GM18858 (cell line): ENCODE data around the gene ANKRD50.
A peak's percentile ranks its signal among the peaks of the same experiment; 100 is the strongest.

Source experiments
- ATAC-seq: cut with Tn5 transposase; IDR thresholded peaks from one replicate; pipeline ENCODE4 v1.9.1; 2021; ENCODE audit not compliant: unreplicated experiment

ANKRD50 gene

DNA sequence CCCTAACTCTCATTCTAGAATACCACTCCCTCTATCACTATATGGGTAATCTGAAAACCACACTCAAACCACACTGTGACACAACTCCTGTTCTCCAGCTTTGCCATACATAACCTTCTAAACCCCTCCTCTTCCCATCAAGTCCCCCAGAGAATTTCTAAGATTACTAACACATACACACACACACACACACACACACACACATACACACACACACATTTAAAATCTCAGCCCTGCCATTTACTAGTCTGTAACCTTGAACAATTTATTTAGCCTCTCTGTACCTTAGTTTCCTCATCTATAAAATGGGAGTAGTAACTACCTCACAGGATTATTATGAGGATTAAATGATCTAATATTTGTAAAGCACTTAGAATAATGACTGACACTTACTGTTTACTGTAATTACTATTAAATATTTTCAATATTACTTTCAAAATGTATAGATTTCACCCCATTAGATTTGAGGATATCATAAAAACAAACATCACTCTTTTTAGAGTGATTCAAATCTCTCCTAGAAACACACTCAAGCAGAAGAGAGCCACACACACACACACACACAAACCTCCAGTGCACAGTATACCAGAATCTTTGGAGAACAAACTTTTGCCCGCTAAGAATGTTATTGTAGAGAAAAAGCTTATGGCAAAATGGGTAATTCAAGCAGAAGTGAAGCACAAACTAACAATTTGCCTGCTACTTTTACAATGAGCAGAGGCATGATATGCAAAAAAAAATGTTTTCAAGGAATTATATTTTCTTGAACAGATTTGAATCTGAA, 3.8 kb downstream of the ANKRD50 start:
- no peak for ATAC-seq

DNA sequence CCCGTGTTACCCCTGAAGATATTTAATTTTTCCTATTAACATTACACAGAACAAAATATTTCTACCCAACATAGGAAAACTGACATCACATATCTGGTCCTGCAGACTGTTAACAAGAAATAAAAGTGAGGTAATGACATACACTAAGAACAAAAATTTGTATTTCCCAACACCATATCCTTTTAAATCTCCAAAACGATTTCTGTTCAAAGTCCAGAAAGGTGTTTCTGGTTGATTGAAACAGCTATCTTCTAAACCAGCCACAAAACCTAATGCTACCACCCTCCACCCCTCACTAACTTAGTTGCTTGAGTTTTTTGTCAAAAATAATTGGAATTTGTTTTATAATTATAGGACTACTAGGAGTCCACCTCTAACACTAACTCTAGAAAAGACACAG, 7.1 kb downstream of the ANKRD50 start:
- ATAC-seq: no peak

DNA sequence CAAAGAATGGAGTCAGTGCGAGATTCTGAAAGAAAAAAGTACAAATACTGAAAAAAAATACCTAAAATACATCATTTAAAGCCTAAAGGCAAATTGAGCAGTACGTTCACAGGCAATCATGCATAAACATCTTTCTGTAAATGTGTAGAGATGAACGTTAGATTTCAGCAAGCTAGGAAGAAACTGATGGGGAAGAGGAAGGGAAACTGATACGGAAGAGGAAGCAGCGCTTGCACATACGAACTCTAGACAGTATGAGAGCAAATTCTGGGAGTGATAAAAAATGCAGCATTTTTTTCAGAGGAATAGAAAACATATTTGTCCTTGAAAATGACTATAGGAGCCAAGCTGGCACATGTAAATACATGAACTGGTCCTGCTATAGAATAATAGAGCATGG, 9.4 kb downstream of the ANKRD50 start:
- ATAC-seq: peak; percentile 55

DNA sequence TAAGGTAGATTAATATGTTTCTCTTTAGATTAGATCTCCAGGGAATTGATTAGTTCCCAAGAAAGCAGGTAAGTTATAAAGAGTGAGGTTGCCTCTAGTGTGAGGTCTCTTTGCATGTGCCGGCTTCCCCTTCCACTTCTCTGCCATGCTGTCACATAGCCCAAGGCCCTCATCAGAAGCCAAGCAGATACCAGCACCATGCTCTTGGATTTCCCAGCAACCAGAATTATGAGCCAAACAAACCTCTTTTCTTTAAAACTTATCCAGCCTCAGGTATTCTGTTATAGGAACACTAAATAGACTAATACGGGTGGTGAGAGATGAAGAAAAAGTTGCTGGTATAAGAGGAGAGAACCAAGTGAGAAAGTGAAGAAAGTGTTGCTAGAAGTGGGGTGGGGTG, 15.1 kb downstream of the ANKRD50 start:
- no peak for ATAC-seq

DNA sequence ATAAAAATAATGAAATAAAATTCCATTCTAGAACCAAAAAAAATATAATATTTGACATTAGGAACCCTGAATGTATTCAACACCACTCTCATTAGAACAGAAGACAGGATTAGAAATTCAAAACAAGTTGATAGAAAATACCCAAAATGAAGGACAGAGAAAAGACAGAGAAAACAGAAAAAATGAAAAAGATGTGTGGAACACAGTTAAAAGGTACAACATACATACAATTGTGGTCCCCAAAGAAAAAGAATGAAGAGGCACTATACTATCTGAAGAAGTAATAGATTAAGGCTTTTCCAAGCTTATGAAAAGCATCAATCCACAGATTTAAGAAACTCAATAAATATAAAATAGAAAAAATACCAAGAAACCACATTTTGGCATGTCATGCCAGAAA, 16.4 kb downstream of the ANKRD50 start:
- ATAC-seq: no peak

DNA sequence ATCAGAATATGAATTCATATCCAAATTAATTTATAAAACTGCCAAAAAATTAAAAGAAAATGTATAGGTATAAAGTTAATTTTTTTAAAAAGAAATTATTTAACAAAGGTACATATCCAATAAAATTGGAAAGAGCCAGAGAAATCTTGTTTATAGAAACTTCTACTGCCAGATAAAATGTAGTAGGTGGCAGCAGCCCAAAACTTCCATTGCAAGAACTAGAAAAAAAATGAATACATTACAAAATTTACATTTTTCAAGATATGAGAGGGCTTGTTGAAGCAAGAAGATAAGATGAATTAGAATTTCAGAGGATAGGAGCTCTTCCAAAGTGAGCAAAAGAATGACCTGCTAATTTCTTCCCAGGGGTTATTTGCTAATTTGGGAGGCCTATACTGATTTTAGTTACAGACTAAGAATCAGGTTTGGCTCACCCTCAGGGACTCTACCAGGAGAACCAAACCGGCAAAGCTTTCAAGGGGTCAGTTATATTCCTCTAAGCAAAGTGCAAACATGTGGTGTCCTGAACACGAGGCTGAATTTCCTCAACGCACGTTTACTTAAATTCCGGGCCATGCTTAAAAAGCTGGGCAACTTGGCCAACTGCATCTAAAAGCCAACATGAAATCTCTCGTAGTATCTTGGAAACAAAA, 17.5 kb downstream of the ANKRD50 start:
- ATAC-seq: no peak

DNA sequence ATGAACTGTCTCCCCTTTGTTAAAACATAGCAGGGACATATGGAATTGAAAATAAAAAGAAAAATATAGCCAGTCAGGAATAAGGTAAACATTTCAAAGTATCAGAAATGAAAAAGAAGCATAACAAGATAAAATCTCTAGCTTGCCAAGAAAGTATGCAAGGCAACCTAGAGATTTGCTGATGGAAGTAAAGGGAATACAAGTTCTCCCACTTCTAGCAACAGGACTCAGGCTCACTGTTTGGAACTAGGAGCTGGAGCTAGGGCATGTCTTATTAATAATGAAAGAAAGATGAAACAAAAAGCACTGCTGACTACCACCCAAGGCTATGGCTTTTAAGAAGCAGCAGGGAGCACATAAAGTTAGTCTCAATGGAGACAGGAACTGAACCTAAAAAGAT, 18.2 kb downstream of the ANKRD50 start:
- no peak for ATAC-seq

DNA sequence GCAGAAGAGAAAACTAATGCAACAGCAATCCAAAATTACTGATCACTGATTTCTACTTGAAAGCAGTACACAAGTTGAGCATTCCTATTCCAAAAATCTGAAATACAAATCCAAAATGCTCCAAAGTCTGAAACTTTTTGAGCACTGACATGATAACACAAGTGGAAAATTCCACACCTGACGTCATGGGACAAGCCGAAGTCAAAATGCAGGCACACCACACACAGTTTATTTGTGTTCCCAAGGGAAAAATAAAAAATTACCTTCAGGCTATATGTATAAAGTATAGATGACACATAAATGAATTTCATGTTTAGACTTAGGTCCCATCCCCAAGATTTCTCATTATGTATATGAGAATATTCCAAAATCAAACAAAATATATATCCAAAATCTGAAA, 20.7 kb downstream of the ANKRD50 start:
- no peak for ATAC-seq

DNA sequence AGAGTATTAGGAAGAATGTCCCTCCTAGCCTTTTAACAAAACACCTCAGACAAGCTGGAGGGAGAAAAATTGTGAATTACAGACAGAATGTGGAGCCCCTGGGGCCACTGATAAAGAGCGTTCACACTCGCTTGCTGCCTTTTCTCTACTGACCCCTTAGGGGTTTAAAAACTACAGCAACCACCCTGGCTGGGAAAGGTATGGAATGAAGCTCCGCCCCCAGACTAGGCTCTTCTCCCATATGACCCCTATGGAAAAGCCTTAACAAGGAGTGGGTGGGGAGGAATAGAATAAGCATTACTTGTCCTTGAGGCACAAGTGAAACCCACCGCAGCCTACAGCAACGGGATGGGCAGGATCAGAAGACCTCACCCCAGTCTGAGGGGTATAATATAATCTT, 26.3 kb downstream of the ANKRD50 start:
- ATAC-seq: no peak

DNA sequence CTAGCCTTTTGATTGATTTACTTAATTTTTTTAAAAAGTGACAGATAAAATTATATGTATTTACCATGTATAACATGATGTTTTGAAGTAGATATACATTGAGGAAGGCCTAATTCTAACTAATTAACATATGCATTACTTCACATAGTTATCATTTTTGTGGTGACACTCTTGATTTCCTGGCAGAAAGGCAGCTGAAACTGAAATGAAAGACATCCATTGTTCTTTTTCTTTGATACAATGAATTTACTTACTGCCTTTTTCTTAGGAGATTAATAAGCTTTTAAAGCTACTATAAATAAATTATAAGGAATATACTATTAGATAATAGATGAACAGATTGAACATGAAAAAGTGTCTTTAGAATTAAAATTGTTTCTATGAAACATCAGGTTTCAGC, 26.7 kb downstream of the ANKRD50 start:
- no peak for ATAC-seq

DNA sequence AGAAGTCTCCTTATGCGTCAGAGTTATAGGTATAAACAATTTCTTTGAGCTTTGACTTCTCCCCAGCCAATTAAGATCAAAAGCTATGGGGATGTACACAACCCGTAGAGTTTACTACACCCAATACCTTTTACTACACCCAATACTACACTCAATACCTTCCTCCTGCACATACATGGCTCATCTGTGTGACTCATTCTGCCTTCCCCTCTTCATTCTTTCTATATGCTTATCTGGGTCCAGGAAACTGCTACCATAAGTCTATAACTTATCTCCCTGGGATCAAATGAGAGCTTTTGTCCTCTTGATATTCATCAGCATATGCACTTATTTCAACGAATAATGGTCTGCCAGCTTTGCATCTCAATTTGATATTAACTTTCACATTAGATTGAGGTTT, 28.2 kb downstream of the ANKRD50 start:
- no peak for ATAC-seq

DNA sequence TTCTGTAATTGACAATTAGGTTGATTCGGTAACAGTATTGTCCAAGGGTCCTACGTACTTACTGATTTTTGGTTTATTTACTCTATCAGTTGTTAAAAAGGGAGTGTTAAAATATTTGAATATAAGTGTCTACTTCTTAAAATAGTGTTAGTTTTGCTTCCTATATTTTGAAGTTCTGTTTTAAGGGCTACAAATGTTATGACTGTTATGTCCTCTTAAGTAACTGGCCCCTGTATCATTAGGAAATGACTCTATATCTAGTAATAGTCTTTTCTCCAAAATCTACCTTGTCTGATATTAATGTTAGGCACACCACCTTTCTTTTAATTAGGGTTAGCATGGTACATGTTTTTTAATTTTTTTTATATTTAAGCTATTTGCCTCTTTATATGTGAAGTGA, 30.1 kb downstream of the ANKRD50 start:
- ATAC-seq: no peak

DNA sequence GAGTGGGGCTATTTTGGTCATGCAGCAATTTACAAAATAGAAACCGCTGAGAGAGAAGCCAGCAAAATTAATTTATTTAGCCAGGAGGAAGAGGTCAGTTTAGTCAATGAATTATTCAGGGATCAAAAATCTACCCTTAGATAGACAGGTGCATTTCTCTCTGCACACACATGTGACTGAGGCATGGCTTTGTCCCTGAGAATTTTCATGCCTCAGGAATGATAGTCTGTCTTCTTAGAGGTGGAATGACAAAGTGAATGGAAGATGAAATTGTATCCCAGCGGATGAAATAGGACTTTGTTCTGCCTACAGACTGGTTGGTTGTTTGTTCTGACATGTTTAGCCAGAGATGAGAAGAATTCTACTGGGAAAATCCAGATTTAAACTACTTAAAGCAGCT, 46.0 kb downstream of the ANKRD50 start:
- no peak for ATAC-seq

DNA sequence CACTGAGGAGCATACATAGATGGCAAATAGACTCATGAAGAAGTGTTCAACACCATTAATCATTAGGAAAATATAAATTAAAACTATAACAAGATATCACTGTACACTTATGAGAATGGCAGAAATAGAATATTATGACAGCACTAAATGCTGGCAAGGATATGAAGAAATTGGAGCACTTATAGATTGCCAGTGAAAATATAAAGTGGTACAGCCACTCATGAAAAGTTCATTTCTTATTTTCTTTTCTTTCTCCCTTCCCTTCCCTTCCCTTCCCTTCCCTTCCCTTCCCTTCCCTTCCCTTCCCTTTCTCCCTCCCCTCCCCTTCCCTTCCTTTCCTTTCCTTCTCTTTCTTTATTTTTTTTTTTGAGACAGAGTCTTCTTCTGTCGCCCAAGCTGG, 53.7 kb downstream of the ANKRD50 start:
- ATAC-seq: no peak

DNA sequence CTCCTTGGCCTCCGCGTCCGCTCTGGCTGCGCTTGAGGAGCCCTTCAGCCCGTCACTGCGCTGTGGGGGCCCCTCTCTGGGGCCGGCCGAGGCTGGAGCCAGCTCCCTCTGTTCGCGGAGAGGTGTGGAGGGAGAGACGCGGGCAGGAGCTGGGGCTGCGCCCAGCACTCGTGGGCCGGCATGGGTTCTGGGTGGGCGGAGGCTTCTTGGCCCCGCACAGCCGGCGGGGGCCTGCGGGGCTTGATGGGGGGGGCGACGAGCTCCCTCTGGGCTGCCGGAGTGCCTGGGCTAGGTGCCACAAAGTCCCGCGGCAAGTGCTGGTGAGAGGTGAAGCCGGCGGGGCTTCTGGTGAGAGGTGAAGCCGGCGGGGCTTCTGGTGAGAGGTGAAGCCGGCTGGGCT, 61.9 kb downstream of the ANKRD50 start:
- ATAC-seq: no peak

DNA sequence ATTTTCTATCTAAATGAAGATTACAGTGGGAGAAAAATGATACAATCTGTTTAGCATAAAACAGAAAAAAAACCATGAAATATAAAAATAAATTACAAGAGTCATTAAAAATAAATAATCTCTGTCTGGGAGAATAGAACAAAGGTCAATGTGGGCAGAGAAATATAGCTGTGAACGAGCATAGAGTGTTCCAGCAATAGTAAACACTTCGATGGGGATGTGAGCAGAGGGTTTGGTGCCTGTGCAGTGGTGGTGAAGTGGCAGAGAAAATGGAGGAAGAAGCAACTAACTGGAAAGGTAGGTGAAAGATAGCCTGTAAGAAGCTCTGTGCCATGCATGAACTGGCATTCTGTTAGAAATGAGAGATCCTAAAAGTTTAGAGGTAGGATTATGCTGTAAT, 64.9 kb downstream of the ANKRD50 start:
- ATAC-seq: no peak

DNA sequence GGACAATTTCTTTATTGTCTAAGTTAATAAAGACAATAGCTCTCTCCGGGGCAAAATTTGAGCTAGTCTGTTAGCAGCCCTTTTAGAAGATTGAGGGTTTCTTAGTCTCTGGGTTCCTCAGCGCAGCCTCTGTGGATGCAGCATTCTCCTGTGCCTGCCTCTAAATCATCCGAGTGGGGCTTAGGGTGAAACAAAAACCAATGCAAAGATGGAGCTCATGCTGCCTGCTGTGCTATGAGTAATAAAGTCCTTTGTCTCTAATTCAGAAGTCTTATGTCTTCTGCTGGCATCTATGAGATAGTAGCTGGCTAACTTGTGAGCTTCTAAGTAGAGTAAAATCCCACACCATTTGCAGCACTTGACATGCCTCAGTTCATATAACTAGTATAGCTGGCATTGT, 67.9 kb downstream of the ANKRD50 start:
- ATAC-seq: no peak

DNA sequence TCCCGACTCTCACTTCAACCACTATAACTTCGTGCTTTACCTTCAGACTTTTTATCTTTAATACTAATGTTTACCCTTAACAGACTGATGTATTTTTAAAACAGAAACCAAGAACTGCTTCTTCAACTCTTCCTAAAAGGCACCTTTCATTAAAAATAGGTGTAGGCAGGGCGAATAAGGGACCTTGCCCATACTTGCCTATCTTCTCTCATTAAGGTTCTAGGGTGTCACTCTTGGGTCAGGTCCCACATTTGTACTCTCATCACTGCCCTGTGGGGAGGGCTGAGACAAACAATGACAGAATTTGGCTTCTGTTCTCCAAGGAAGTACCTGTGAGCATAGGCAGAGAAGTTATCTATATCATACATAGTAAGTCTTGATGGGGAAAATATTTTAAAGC, 69.7 kb downstream of the ANKRD50 start:
- ATAC-seq: no peak

DNA sequence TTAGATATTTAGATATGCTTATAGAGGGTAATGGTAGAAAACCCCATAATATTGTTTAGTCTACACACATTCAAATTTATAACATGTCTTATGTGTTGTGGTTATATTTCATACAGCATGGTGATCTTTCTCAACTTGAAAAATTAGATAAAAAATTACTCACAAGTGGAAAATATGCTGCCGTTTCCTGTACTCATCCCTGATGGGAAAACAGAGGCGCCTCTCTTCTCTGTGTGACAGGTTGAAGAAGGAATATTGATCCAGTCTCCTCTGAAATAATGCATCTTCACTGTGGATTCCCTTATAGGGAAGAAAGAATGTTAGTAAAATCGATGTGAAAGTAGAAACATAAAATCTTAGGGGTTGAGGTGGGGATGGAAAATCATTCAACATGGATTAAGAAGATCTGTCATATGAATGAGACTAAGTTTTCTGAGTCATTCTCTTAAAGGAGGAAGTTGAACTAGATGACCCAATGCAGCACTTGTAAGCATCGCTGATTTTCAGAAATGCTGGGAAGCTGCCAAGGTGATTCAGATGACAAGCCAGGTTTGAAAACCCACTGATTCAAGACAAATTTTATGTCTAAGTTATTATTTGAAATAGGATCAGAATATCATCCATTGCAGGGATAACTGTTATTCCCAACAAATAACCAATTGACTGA, 70.7 kb downstream of the ANKRD50 start:
- peak; percentile 95 for ATAC-seq

DNA sequence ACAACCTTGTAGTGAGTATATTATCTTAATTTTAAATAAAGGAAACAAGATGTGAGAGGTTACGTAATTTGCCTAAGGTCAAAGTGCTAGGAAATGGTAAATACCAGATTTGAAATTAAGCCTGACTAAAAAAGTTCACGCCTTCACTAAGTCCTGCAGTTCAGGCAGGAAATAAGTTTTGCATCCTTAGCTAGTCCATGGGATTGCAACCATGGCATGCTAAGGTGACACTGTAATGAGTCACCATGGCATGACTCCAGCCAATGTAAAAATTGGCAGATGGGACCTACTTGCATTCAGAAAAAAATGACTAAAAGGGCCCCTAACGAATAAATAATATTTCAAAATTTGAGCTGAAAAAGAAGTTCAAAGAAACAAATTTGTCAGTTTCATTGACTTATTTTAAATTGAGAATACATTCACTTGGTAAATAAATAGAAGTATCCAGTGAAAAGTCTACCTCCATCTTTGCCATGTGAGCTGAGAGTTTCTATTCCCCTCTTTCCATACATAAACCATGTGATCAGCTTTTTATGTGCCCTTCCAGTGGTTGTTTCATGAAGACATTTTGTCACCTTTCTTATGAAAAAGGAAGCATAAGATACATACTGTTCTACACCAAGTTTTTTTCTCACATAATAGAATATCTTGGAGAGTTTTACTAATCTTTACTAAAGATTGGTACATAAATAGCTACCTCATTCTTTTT, 72.4 kb downstream of the ANKRD50 start:
- ATAC-seq: no peak

DNA sequence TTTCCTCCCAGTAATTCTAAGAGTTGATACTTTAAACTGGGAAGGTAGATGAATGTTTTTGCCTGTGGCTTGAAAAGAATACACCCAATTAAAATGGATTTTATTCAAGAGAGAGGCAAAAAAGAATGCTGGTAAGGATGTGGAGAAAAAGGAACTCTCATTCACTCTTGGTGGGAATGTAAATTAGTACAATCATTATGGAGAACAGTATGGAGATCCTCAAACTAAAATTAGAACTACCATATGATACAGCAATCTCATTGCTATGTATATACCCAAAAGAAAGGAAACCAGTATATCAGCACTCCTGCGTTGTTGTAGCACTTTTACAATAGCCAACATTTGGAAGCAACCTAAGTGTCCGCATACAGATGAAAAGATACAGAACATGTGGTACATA, 75.2 kb downstream of the ANKRD50 start:
- ATAC-seq: no peak

DNA sequence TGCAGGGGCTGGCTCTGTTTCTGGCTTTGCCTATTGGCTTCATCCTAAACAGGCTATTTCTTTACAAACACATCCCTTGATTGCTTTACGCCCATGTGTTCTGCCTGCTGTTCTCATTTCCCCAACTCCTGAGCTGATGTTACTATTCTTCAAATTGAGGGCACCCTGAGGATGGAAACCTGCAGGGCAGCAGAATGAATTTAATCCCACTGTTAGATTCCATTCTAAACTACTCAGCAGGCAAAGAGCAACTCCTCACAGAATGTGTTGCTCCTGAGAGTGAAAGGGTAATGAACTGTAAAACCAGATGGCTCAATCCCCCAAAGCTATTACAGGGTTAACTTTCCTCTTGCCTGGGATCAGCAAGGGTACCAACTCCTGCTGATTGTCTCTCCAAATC, 75.7 kb downstream of the ANKRD50 start:
- no peak for ATAC-seq
